Testis (tissue), 3 donors: ENCODE measurements around the gene SPG11. TPM values are rescaled to one million over a fixed set of nuclear protein-coding genes. Genes with fewer than 3 reads are reported as not detected.
"Not testable (repeated sequence)": the region's sequence is repeated elsewhere in the genome, so short reads cannot be mapped to it uniquely, and the experiment has no call there.

Experiments used
- DNase-seq: peaks from one replicate; pipeline ENCODE4 v3.0.0-alpha.2; 2019
- H3K27ac ChIP-seq, 2 donors: fragments of 200-600 bp; sonication (generic); one replicate each; pipeline ENCODE4 v1.5.1; 2019
- H3K27me3 ChIP-seq: fragments of 200-600 bp; sonication (generic); one replicate; pipeline ENCODE4 v1.5.1; 2019
- H3K36me3 ChIP-seq: fragments of 200-600 bp; sonication (generic); one replicate; pipeline ENCODE4 v1.5.1; 2017; ENCODE audit warnings: low read depth; ENCODE audit errors: missing control alignments
- H3K4me1 ChIP-seq: fragments of 200-600 bp; sonication (generic); one replicate; pipeline ENCODE4 v1.5.1; 2019
- H3K4me3 ChIP-seq, 2 donors: fragments of 200-600 bp; sonication (generic); one replicate each; pipeline ENCODE4 v1.5.1; 2017 to 2019
- H3K9me3 ChIP-seq: fragments of 200-600 bp; sonication (generic); one replicate; pipeline ENCODE4 v1.5.1; 2017
- CTCF ChIP-seq, 3 experiments: fragments of 450-650 bp in 2 of 3; fragments of 200-600 bp in 1 of 3; sonication (generic) in 1 of 3; IDR thresholded peaks; one replicate each; pipeline ENCODE4 v1.5.1; 2016 to 2019; ENCODE audit warnings: antibody characterized with exemption in 3 of 3, mild to moderate bottlenecking in 2 of 3, moderate library complexity in 1 of 3
- POLR2A ChIP-seq: fragments of 450-650 bp; IDR thresholded peaks from one replicate; pipeline ENCODE4 v1.6.1; 2017; ENCODE audit warnings: antibody characterized with exemption, mild to moderate bottlenecking, moderate library complexity
- WGBS, 2 donors: methylation state at CpG; one replicate each; pipeline ENCODE4 v1.1.5; 2018; 5-methylcytosine and 5-hydroxymethylcytosine counted together
- intact Hi-C: fragments of 100-400 bp; cut with DNase I; formaldehyde crosslinking; loops from one replicate; pipeline ENCODE4 v1.15.1; 2023; ENCODE audit warnings: low total_unique reads
- polyA plus RNA-seq: library from polyadenylated mRNA; stranded (reverse); fragments of 350-450 nt; fragmentation: Illumina TruSeq; extraction: RNeasy Lipid Tissue Mini Kit (QIAGEN cat#74804); gene quantifications from one replicate; pipeline ENCODE4 v1.2.3, GENCODE V29; 2014; ENCODE audit warnings: low read depth, low replicate concordance; ENCODE audit not compliant: insufficient read depth
- total RNA-seq, 2 donors: library from RNA; depleted of rRNA; stranded (reverse); fragments of >200 nt; gene quantifications; one replicate each; pipeline ENCODE4 v1.2.3, GENCODE V29; 2016

Gene SPG11
- total and polyA plus RNA-seq, 3 donors from 2014 or later: 89.6 to 137 (median 127) TPM

DNA sequence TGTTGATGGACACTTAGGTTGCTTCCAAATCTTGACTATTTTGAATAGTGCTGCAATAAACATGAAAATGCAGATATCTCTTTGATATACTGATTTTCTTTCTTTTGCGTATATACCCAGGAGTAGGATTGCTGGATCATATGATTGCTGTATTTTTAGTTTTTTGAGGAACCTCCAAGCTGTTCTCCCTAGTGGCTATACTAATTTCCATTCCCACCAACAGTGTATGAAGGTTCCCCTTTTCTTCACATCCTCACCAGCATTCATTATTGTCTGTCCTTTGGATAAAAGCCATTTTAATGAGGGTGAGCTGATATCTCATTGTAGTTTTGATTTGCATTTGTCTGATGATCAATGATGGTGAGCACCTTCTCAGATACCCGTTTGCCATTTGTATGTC lies 35.2 kb upstream of the SPG11 start:
- intact Hi-C loops: no loop called here
- no peaks in the 10 kb centered on the region for H3K9me3 ChIP-seq
- no peak overlapping the region for H3K4me3 ChIP-seq
- TF ChIP-seq POLR2A: no peak
- TF ChIP-seq CTCF (IDR thresholded peaks at IDR 0.05): no peak
- H3K4me1 ChIP-seq: no peaks in the 10 kb centered on the region
- DNase-seq: no peak
- no peaks in the 10 kb centered on the region for H3K27me3 ChIP-seq
- no peak overlapping the region for H3K27ac ChIP-seq
- no peaks in the 10 kb centered on the region for H3K36me3 ChIP-seq
- 92% methylated on average over 2 of the region's 2 CpGs for WGBS, 2 donors

DNA sequence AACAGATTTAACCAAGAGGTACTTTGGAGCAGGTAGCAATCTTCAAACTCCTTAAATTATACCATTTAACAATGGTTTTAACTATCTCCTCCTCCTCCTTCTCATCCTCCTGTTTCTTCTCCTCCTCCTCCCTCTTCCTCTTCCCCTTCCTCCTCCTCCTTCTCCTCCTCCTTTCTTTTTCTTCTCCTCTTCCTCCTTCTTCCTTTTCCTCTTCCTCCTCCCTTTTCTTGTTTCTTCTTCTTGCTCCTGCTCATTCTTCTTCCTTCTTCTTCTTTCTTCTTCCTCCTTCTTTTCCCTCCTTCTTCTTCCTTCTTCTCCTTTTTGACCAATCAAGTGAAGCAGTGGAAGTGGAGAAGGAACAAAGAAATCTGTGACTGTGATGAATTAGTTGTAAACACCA lies 33.6 kb upstream of the SPG11 start:
- intact Hi-C loops: no loop called here
- Histone ChIP-seq H3K4me1 (no peaks in the 10 kb centered on the region), H3K4me3 (no peak overlapping the region), H3K9me3 (no peaks in the 10 kb centered on the region), H3K36me3 (no peaks in the 10 kb centered on the region), H3K27ac (no peak overlapping the region), H3K27me3 (no peaks in the 10 kb centered on the region)
- TF ChIP-seq CTCF (IDR thresholded peaks at IDR 0.05) (no peak), POLR2A (no peak)
- DNase-seq: no peak

DNA sequence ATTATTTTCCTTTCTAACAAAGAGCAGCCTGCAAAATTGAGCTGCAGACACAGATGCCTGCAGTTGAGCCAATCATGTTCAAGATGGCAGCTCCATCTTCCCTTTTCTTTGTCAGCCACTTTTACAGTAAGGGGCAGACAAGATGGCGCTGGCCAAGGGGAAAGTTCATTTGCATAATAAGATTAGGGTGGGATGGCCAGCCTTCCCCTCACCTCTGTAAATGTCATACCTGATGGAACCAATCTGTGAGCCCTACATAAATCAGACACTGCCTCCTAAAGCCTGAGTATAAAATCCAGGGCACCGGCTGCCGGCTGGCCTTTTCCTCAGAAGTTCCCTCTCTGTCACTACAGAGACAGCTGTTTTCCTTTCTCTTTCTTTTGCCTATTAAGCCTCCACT lies 31.8 kb upstream of the SPG11 start:
- intact Hi-C loops: no loop called here
- Histone ChIP-seq H3K4me1 (no peaks in the 10 kb centered on the region), H3K4me3 (no peak overlapping the region), H3K27ac (no peak overlapping the region), H3K9me3 (no peaks in the 10 kb centered on the region), H3K36me3 (no peaks in the 10 kb centered on the region), H3K27me3 (no peaks in the 10 kb centered on the region)
- TF ChIP-seq CTCF (IDR thresholded peaks at IDR 0.05) (no peak), POLR2A (no peak)
- no peak for DNase-seq
- 61 to 63% methylated on average over 3 of the region's 3 CpGs for WGBS, 2 donors

DNA sequence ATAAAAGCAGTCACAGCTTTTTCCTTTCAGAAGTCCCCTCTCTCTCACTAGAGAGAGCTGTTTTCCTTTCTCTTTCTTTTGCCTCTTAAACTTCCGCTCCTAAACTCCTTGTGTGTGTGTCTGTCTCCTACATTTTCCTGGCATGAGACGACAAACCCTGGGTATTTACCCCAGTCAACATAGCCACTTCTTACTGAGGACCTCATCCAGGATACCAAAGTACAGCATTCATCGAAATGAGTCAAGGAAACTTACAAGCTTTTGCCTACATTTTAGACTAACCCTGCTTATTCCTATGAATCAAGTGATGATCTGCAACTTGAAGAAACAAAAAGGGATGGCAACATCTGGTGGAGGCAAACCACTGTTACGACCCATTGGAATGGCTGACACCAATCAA lies 31.0 kb upstream of the SPG11 start:
- no peaks in the 10 kb centered on the region for H3K36me3 ChIP-seq
- TF ChIP-seq POLR2A: no peak
- no peak for TF ChIP-seq CTCF (IDR thresholded peaks at IDR 0.05)
- H3K27me3 ChIP-seq: no peaks in the 10 kb centered on the region
- H3K4me3 ChIP-seq: no peak overlapping the region
- DNase-seq: no peak
- 83 to 87% methylated on average over 4 of the region's 4 CpGs for WGBS, 2 donors
- H3K27ac ChIP-seq: no peak overlapping the region
- H3K4me1 ChIP-seq: no peaks in the 10 kb centered on the region
- no peaks in the 10 kb centered on the region for H3K9me3 ChIP-seq
- intact Hi-C loops: no loop called here

- DNase-seq: no peak
- Histone ChIP-seq H3K9me3 (no peaks in the 10 kb centered on the region), H3K4me1 (no peaks in the 10 kb centered on the region)
Measured at GRCh38 chr15:44692659-44693058, 29.2 kb upstream of the SPG11 start.

GRCh38 chr15:44690245-44690644 lies 26.8 kb upstream of the SPG11 start:
- H3K27me3 ChIP-seq, H3K9me3 ChIP-seq, H3K4me1 ChIP-seq, intact Hi-C loops, DNase-seq, H3K27ac ChIP-seq, H3K4me3 ChIP-seq, H3K36me3 ChIP-seq: not testable (repeated sequence)
- 48 to 56% methylated on average over 1 of the region's 1 CpG for WGBS, 2 donors

More at GRCh38 chr15:44692659-44693058, 29.2 kb upstream of the SPG11 start:
- TF ChIP-seq POLR2A (no peak), CTCF (IDR thresholded peaks at IDR 0.05) (no peak)
- H3K4me3 ChIP-seq: no peak overlapping the region
- no peak overlapping the region for H3K27ac ChIP-seq
- intact Hi-C loops: no loop called here
- no peaks in the 10 kb centered on the region for H3K36me3 ChIP-seq
- 87 to 100% methylated on average over 1 of the region's 1 CpG for WGBS, 2 donors
- no peaks in the 10 kb centered on the region for H3K27me3 ChIP-seq

GRCh38 chr15:44689318-44689717 lies 25.9 kb upstream of the SPG11 start:
- H3K9me3 ChIP-seq, H3K4me1 ChIP-seq, H3K27ac ChIP-seq, H3K27me3 ChIP-seq, DNase-seq, H3K36me3 ChIP-seq, intact Hi-C loops, H3K4me3 ChIP-seq: not testable (repeated sequence)
- WGBS, 2 donors: 80% methylated on average over 2 of the region's 2 CpGs
